ENCODE results near the gene KRTAP21-1. TPM values are rescaled to one million over a fixed set of nuclear protein-coding genes. Genes with fewer than 3 reads are reported as not detected.

The KRTAP21-1 gene
- total RNA-seq, 2 donors from 2014 or later, result not detected

GRCh38 chr21:30760776-30761175 is 5.5 kb upstream of the KRTAP21-1 start:
- Histone ChIP-seq H3K9me3 (no peaks in the 10 kb centered on the region), H3K36me3 (no peaks in the 10 kb centered on the region), H3K27ac (no peak overlapping the region), H3K4me3 (no peak overlapping the region), H3K27me3 (replicated peaks; ENCODE audit: insufficient read depth) (no peaks in the 10 kb centered on the region), H3K4me1 (replicated peaks) (no peaks in the 10 kb centered on the region)
- 56% methylated on average over 2 of the region's 2 CpGs for WGBS
- DNase-seq (ENCODE audit: low spot score), result no peak
- TF ChIP-seq POLR2AphosphoS5 (IDR thresholded peaks at IDR 0.05) (no peak), POLR2A (IDR thresholded peaks at IDR 0.05) (no peak)
- TF ChIP-seq, protein P1, sequence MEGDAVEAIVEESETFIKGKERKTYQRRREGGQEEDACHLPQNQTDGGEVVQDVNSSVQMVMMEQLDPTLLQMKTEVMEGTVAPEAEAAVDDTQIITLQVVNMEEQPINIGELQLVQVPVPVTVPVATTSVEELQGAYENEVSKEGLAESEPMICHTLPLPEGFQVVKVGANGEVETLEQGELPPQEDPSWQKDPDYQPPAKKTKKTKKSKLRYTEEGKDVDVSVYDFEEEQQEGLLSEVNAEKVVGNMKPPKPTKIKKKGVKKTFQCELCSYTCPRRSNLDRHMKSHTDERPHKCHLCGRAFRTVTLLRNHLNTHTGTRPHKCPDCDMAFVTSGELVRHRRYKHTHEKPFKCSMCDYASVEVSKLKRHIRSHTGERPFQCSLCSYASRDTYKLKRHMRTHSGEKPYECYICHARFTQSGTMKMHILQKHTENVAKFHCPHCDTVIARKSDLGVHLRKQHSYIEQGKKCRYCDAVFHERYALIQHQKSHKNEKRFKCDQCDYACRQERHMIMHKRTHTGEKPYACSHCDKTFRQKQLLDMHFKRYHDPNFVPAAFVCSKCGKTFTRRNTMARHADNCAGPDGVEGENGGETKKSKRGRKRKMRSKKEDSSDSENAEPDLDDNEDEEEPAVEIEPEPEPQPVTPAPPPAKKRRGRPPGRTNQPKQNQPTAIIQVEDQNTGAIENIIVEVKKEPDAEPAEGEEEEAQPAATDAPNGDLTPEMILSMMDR (IDR thresholded peaks at IDR 0.05), result no peak
- intact Hi-C loops (cut with DNase I), result no loop called here

- H3K27ac ChIP-seq, result no peak overlapping the region
- TF ChIP-seq POLR2AphosphoS5 (IDR thresholded peaks at IDR 0.05), result no peak
- TF ChIP-seq, protein P1 (IDR thresholded peaks at IDR 0.05), result no peak
- no peak for TF ChIP-seq POLR2A (IDR thresholded peaks at IDR 0.05)
- DNase-seq (ENCODE audit: low spot score), result no peak
- H3K9me3 ChIP-seq, result no peaks in the 10 kb centered on the region
- no peaks in the 10 kb centered on the region for H3K36me3 ChIP-seq
- 56% methylated on average over 2 of the region's 2 CpGs for WGBS
- no peaks in the 10 kb centered on the region for H3K27me3 ChIP-seq (replicated peaks; ENCODE audit: insufficient read depth)
- H3K4me1 ChIP-seq (replicated peaks), result no peaks in the 10 kb centered on the region
- no peak overlapping the region for H3K4me3 ChIP-seq
- intact Hi-C loops (cut with DNase I), result no loop called here
Measured at GRCh38 chr21:30758306-30758705, 3.1 kb upstream of the KRTAP21-1 start.

- Histone ChIP-seq H3K4me3 (no peak within 1 kb of the TSS), H3K4me1 (replicated peaks) (no peaks in the 10 kb centered on the region), H3K9me3 (no peaks in the 10 kb centered on the region), H3K36me3 (no peaks in the 10 kb centered on the region), H3K27me3 (replicated peaks; ENCODE audit: insufficient read depth) (no peaks in the 10 kb centered on the region), H3K27ac (no peak within 1 kb of the TSS)
- DNase-seq (ENCODE audit: low spot score), result no peak
- intact Hi-C loops (cut with DNase I), result no loop called here
- TF ChIP-seq, protein P1 (IDR thresholded peaks at IDR 0.05), result no peak
- TF ChIP-seq POLR2AphosphoS5 (IDR thresholded peaks at IDR 0.05) (no peak), POLR2A (IDR thresholded peaks at IDR 0.05) (no peak)
Measured at GRCh38 chr21:30747159-30747558, 8.1 kb downstream of the KRTAP21-1 start, which contains the start of gene KRTAP21-2. TSS of gene KRTAP21-2 (minus strand) at chr21:30747259. CDS start at chr21:30747202, 57 bp downstream.

- H3K36me3 ChIP-seq, result no peaks in the 10 kb centered on the region
- H3K4me3 ChIP-seq, result no peak overlapping the region
- no peak overlapping the region for H3K27ac ChIP-seq
- H3K27me3 ChIP-seq (replicated peaks; ENCODE audit: insufficient read depth), result no peaks in the 10 kb centered on the region
- H3K9me3 ChIP-seq, result no peaks in the 10 kb centered on the region
- intact Hi-C loops (cut with DNase I), result no loop called here
- TF ChIP-seq POLR2AphosphoS5 (IDR thresholded peaks at IDR 0.05) (no peak), POLR2A (IDR thresholded peaks at IDR 0.05) (no peak)
- TF ChIP-seq, protein P1 (IDR thresholded peaks at IDR 0.05), result no peak
- 84% methylated on average over 2 of the region's 2 CpGs for WGBS
- DNase-seq (ENCODE audit: low spot score), result no peak
- H3K4me1 ChIP-seq (replicated peaks), result no peaks in the 10 kb centered on the region
Measured at GRCh38 chr21:30740462-30740861, 14.8 kb downstream of the KRTAP21-1 start.

- Histone ChIP-seq H3K27ac (no peak overlapping the region), H3K9me3 (no peaks in the 10 kb centered on the region), H3K4me3 (no peak overlapping the region), H3K36me3 (no peaks in the 10 kb centered on the region), H3K27me3 (replicated peaks; ENCODE audit: insufficient read depth) (no peaks in the 10 kb centered on the region), H3K4me1 (replicated peaks) (no peaks in the 10 kb centered on the region)
- no peak for DNase-seq (ENCODE audit: low spot score)
- intact Hi-C loops (cut with DNase I), result no loop called here
- TF ChIP-seq POLR2A (IDR thresholded peaks at IDR 0.05), result no peak
- TF ChIP-seq, protein P1 (IDR thresholded peaks at IDR 0.05), result peak in 2 of 4 experiments; percentile 36 to 38
- WGBS, result 28% methylated on average over 1 of the region's 1 CpG
Measured at GRCh38 chr21:30733026-30733425, 22.2 kb downstream of the KRTAP21-1 start.
